Thoracic aorta (tissue), 2 donors: ENCODE measurements around the gene TLN1. TPM values are rescaled to one million over a fixed set of nuclear protein-coding genes. Genes with fewer than 3 reads are reported as not detected.
A peak's percentile ranks its signal among the peaks of the same experiment; 100 is the strongest.

ENCODE experiments used
- ATAC-seq: fragments of 150-250 bp; one replicate; pipeline ENCODE4 v1.8.0; 2017; ENCODE audit warnings: low read depth; ENCODE audit not compliant: insufficient number of reproducible peaks, low FRiP score
- DNase-seq: peaks from one replicate; pipeline ENCODE4 v3.0.0-alpha.2; 2020; ENCODE audit warnings: low spot score
- H3K27ac ChIP-seq, 2 donors: fragments of 200-600 bp; sonication (generic); 1 replicate in 1 of 2; 2 replicates in 1 of 2; pipeline ENCODE4 v1.5.1; 2016; ENCODE audit warnings: mild to moderate bottlenecking in 2 of 2, moderate library complexity in 2 of 2
- H3K27me3 ChIP-seq: fragments of 200-600 bp; sonication (generic); replicated peaks from 2 replicates; pipeline ENCODE4 v1.6.0; 2016; ENCODE audit warnings: mild to moderate bottlenecking; ENCODE audit not compliant: insufficient read depth
- H3K36me3 ChIP-seq: fragments of 200-600 bp; sonication (generic); one replicate; pipeline ENCODE4 v1.5.1; 2016
- H3K4me1 ChIP-seq, 2 donors: fragments of 200-600 bp; sonication (generic); 1 replicate in 1 of 2; 2 replicates in 1 of 2; pipeline versions ENCODE4 v1.5.1 to v1.6.0; 2016; ENCODE audit warnings: low read depth in 2 of 2, mild to moderate bottlenecking in 1 of 2; ENCODE audit not compliant: control insufficient read depth in 1 of 2
- H3K4me3 ChIP-seq: fragments of 200-600 bp; sonication (generic); 2 replicates; pipeline ENCODE4 v1.5.1; 2016; ENCODE audit warnings: mild to moderate bottlenecking
- H3K9me3 ChIP-seq: fragments of 200-600 bp; sonication (generic); 2 replicates; pipeline ENCODE4 v1.5.1; 2016
- CTCF ChIP-seq: fragments of 200-600 bp; sonication (generic); IDR thresholded peaks from one replicate; pipeline ENCODE4 v1.5.1; 2019; ENCODE audit warnings: antibody characterized with exemption
- total RNA-seq, 2 donors: library from RNA; depleted of rRNA; stranded (reverse); fragments of >200 nt; gene quantifications; one replicate each; pipeline versions ENCODE4 v1.1.0 to v1.2.3, GENCODE V29; 2016

Gene TLN1
- total RNA-seq, 2 donors from 2014 or later: 889 to 1,019 TPM

GRCh38 chr9:35697486-35697885 is 34.5 kb downstream of the TLN1 start:
- peaks cover 32 to 72% of the 10 kb centered on the region in 2 donors for H3K4me1 ChIP-seq
- no peak overlapping the region for H3K4me3 ChIP-seq
- no peaks in the 10 kb centered on the region for H3K9me3 ChIP-seq
- TF ChIP-seq CTCF: no peak
- H3K27ac ChIP-seq: peak overlapping the region; percentile 99 to 100
- DNase-seq (no peak), ATAC-seq (no peak)
- peaks cover 62% of the 10 kb centered on the region for H3K36me3 ChIP-seq
- H3K27me3 ChIP-seq: no peaks in the 10 kb centered on the region

GRCh38 chr9:35696520-35697215 is 35.3 kb downstream of the TLN1 start:
- Histone ChIP-seq H3K9me3 (no peaks in the 10 kb centered on the region), H3K27ac (peak overlapping the region; percentile 99 to 100), H3K36me3 (peaks cover 54% of the 10 kb centered on the region), H3K4me3 (peak overlapping the region; percentile 1), H3K4me1 (peaks cover 38 to 80% of the 10 kb centered on the region in 2 donors), H3K27me3 (no peaks in the 10 kb centered on the region)
- TF ChIP-seq CTCF: peak; percentile 84
- no peak for DNase-seq
- peak; percentile 34 for ATAC-seq

GRCh38 chr9:35695943-35696401 is 36.0 kb downstream of the TLN1 start:
- Histone ChIP-seq H3K4me1 (peaks cover 38 to 86% of the 10 kb centered on the region in 2 donors), H3K9me3 (no peaks in the 10 kb centered on the region), H3K36me3 (peaks cover 47% of the 10 kb centered on the region), H3K27ac (peak overlapping the region; percentile 99 to 100), H3K4me3 (no peak overlapping the region), H3K27me3 (no peaks in the 10 kb centered on the region)
- ATAC-seq (no peak), DNase-seq (no peak)
- no peak for TF ChIP-seq CTCF

- Histone ChIP-seq H3K27me3 (no peaks in the 10 kb centered on the region), H3K4me1 (peaks cover 32 to 53% of the 10 kb centered on the region in 2 donors), H3K9me3 (no peaks in the 10 kb centered on the region), H3K36me3 (peaks cover 26% of the 10 kb centered on the region), H3K27ac (peak overlapping the region; percentile 99 to 100), H3K4me3 (peak overlapping the region; percentile 94)
- ATAC-seq (peak; percentile 17), DNase-seq (peak; percentile 39)
- no peak for TF ChIP-seq CTCF
These were observed 40.2 kb downstream of the TLN1 start for GRCh38 chr9:35691757-35692301.

- Histone ChIP-seq H3K27me3 (no peaks in the 10 kb centered on the region), H3K36me3 (peaks cover 30% of the 10 kb centered on the region), H3K4me3 (peak overlapping the region; percentile 94), H3K4me1 (peaks cover 28 to 48% of the 10 kb centered on the region in 2 donors), H3K9me3 (no peaks in the 10 kb centered on the region), H3K27ac (peak overlapping the region; percentile 99 to 100)
- no peak for TF ChIP-seq CTCF
- no peak for DNase-seq
- ATAC-seq: peak; percentile 1
These were observed 40.7 kb downstream of the TLN1 start for GRCh38 chr9:35691334-35691650.
